Fibroblast of peridontal ligament (primary cell): Measurements from ENCODE around the gene CLMP.
"Not testable (repeated sequence)": the region's sequence is repeated elsewhere in the genome, so short reads cannot be mapped to it uniquely, and the experiment has no call there.

Experiments used
- DNase-seq: peaks from one replicate; pipeline ENCODE4 v3.0.0-alpha.2; 2010; ENCODE audit errors: extremely low read depth

CLMP gene

GRCh38 chr11:123084454-123084853 is 110.6 kb downstream of the CLMP start:
- DNase-seq: no peak

- DNase-seq: peak; percentile 97
Observed at GRCh38 chr11:123083623-123084029, 111.4 kb downstream of the CLMP start.

GRCh38 chr11:123082977-123083376 is 112.1 kb downstream of the CLMP start:
- DNase-seq: no peak

GRCh38 chr11:123080015-123080414 is 115.0 kb downstream of the CLMP start:
- DNase-seq: no peak

GRCh38 chr11:123076484-123076883 is 118.6 kb downstream of the CLMP start:
- DNase-seq: no peak

- DNase-seq: no peak
Observed at GRCh38 chr11:123073343-123074057, 121.5 kb downstream of the CLMP start.

- no peak for DNase-seq
Observed at GRCh38 chr11:123072762-123073161, 122.3 kb downstream of the CLMP start.

- no peak for DNase-seq
Observed at GRCh38 chr11:123072332-123072761, 122.7 kb downstream of the CLMP start.

GRCh38 chr11:123069908-123070821 is 124.9 kb downstream of the CLMP start:
- no peak for DNase-seq

- peak; percentile 84 for DNase-seq
Observed at GRCh38 chr11:123065621-123066020, 129.4 kb downstream of the CLMP start.

GRCh38 chr11:123063826-123064657 is 131.0 kb downstream of the CLMP start:
- no peak for DNase-seq

- DNase-seq: peak; percentile 70
Observed at GRCh38 chr11:123062892-123063825, 131.9 kb downstream of the CLMP start.

- DNase-seq: peak; percentile 99
Observed at GRCh38 chr11:123062158-123062891, 132.7 kb downstream of the CLMP start.

GRCh38 chr11:123061403-123062157 is 133.5 kb downstream of the CLMP start, which contains the start of gene HSPA8:
Gene HSPA8 (minus strand): TSS chr11:123062136. CDS start chr11:123061324, 812 bp downstream.
- no peak for DNase-seq

- DNase-seq: no peak
Observed at GRCh38 chr11:123060277-123061000, 134.6 kb downstream of the CLMP start.

GRCh38 chr11:123059041-123059920 is 135.8 kb downstream of the CLMP start:
- not testable (repeated sequence) for DNase-seq

GRCh38 chr11:123057661-123058305 is 137.3 kb downstream of the CLMP start:
- DNase-seq: no peak
